HepG2 (cell line): ENCODE measurements around the gene MRGPRE. TPM values are rescaled to one million over a fixed set of nuclear protein-coding genes. Genes with fewer than 3 reads are reported as not detected.

Experiments used
- ATAC-seq: fragments of 200-7000 bp; cut with Tn5 transposase; 3 replicates; pipeline ENCODE4 v1.9.1; 2020; ENCODE audit warnings: mild to moderate bottlenecking, moderate library complexity
- BruUV-seq: library from RNA; stranded (reverse); fragments of 400-500 nt; replicated peaks from 2 replicates; lab custom pipeline; 2021; lab: Mats Ljungman, UMichigan
- CTCF ChIA-PET: fragments of 300-600 bp; formaldehyde crosslinking; extraction: SDS; loops from one replicate; lab custom pipeline; 2021; ENCODE audit warnings: low total read pairs, inconsistent platforms, low intra/inter-chr PET ratio; lab: Yijun Ruan, JAX
- POLR2A ChIA-PET: fragments of 350-600 bp; sonication (Branson Sonifier 250); formaldehyde crosslinking; loops from one replicate; lab custom pipeline; 2020; ENCODE audit warnings: antibody characterized with exemption, inconsistent platforms; lab: Yijun Ruan, JAX
- DNase-seq: peaks from one replicate; pipeline ENCODE4 v3.0.0-alpha.2; 2015; ENCODE audit warnings: low spot score
- FAIRE-seq: peaks from 3 replicates; lab custom pipeline; 2011; peaks lifted over from hg19 to GRCh38; lab: Jason Lieb, UNC
- H2AFZ ChIP-seq: one replicate; pipeline ENCODE4 v1.6.1; 2011; ENCODE audit warnings: low read length, inconsistent platforms
- H3K27ac ChIP-seq: fragments of 300-600 bp; 3 replicates; pipeline ENCODE4 v1.8.0; 2011; ENCODE audit warnings: mixed run types, mild to moderate bottlenecking, mixed read lengths, low read length, inconsistent platforms; ENCODE audit not compliant: insufficient read depth; ENCODE audit errors: extremely low read length
- H3K27me3 ChIP-seq, 2 experiments: fragments of 200-600 bp in 1 of 2; 2 replicates in 1 of 2; 3 replicates in 1 of 2; pipeline versions ENCODE4 v1.6.0 to v1.8.0; 2011; ENCODE audit warnings: low read length in 2 of 2, mild to moderate bottlenecking in 2 of 2, moderate library complexity in 2 of 2, inconsistent platforms in 1 of 2; ENCODE audit not compliant: insufficient read depth in 2 of 2, control insufficient read depth in 1 of 2
- H3K36me3 ChIP-seq, 2 experiments: fragments of 200-600 bp in 1 of 2; replicated peaks in 1 of 2; 2 replicates in 1 of 2; 3 replicates in 1 of 2; pipeline versions ENCODE4 v1.5.1 to v1.8.0; 2011; ENCODE audit warnings: low read length in 2 of 2, inconsistent platforms in 1 of 2; ENCODE audit not compliant: insufficient read depth in 2 of 2, control insufficient read depth in 1 of 2
- H3K4me1 ChIP-seq: 2 replicates; pipeline ENCODE4 v1.5.1; 2012; ENCODE audit warnings: low read length, inconsistent platforms; ENCODE audit not compliant: insufficient read depth
- H3K4me2 ChIP-seq: 2 replicates; pipeline ENCODE4 v1.6.0; 2011; ENCODE audit warnings: low read depth, low read length, inconsistent platforms
- H3K4me3 ChIP-seq, 3 experiments: fragments of 200-600 bp in 1 of 3; sonication (generic), shearing (Covaris generic) in 1 of 3; replicated peaks in 1 of 3; 2 replicates each; pipeline ENCODE4 v1.5.1; 2011 to 2016; ENCODE audit warnings: low read length in 3 of 3, inconsistent platforms in 2 of 3, low read depth in 2 of 3, mild to moderate bottlenecking in 2 of 3, control low read depth in 1 of 3, mixed read lengths in 1 of 3; ENCODE audit not compliant: insufficient read depth in 1 of 3
- H3K79me2 ChIP-seq: one replicate; pipeline ENCODE4 v1.6.1; 2011; ENCODE audit warnings: low read length, inconsistent platforms; ENCODE audit not compliant: insufficient read depth
- H3K9ac ChIP-seq: 2 replicates; pipeline ENCODE4 v1.6.0; 2011; ENCODE audit warnings: mild to moderate bottlenecking, low read depth, low read length, inconsistent platforms; ENCODE audit not compliant: insufficient read depth
- H3K9me3 ChIP-seq: 2 replicates; pipeline ENCODE4 v1.5.1; 2012; ENCODE audit warnings: mild to moderate bottlenecking, low read length
- H4K20me1 ChIP-seq: 2 replicates; pipeline ENCODE4 v1.6.0; 2011; ENCODE audit warnings: inconsistent platforms, mild to moderate bottlenecking, low read length, moderate library complexity; ENCODE audit not compliant: insufficient read depth
- ASH2L ChIP-seq: fragments of 300-600, 200-600 bp; sonication (generic); IDR thresholded peaks from 2 replicates; pipeline ENCODE4 v1.7.0; 2017; ENCODE audit warnings: low read depth, mild to moderate bottlenecking, moderate library complexity, mixed read lengths, low read length; ENCODE audit not compliant: insufficient read length
- DPF2 ChIP-seq: sonication (generic); formaldehyde crosslinking; IDR thresholded peaks from 2 replicates; pipeline ENCODE4 v1.4.0; 2020; ENCODE audit warnings: mild to moderate bottlenecking, low read depth, missing genetic modification reagents, borderline replicate concordance
- HDAC6 ChIP-seq: fragments of 200-600 bp; sonication (generic); IDR thresholded peaks from 2 replicates; pipeline ENCODE4 v1.7.0; 2017; ENCODE audit warnings: mild to moderate bottlenecking, antibody characterized with exemption, low read length, low read depth
- KDM5B ChIP-seq: sonication (generic); formaldehyde crosslinking; IDR thresholded peaks from 2 replicates; pipeline ENCODE4 v1.4.0; 2020; ENCODE audit warnings: missing genetic modification reagents, mild to moderate bottlenecking, borderline replicate concordance
- MATR3 ChIP-seq: sonication (generic); formaldehyde crosslinking; IDR thresholded peaks from 2 replicates; pipeline ENCODE4 v1.4.0; 2020; ENCODE audit warnings: missing genetic modification reagents
- PITX1 ChIP-seq: sonication (generic); formaldehyde crosslinking; IDR thresholded peaks from 2 replicates; pipeline ENCODE4 v1.5.1; 2020; ENCODE audit warnings: mild to moderate bottlenecking, missing genetic modification reagents
- SALL2 ChIP-seq: sonication (generic); formaldehyde crosslinking; IDR thresholded peaks from 2 replicates; pipeline ENCODE4 v1.8.1; 2023; ENCODE audit warnings: mild to moderate bottlenecking, missing genetic modification reagents, inconsistent platforms
- ZNF317 ChIP-seq: sonication (generic); formaldehyde crosslinking; IDR thresholded peaks from 2 replicates; pipeline ENCODE4 v1.5.0; 2020; ENCODE audit warnings: mild to moderate bottlenecking, missing genetic modification reagents
- ZNF878 ChIP-seq: sonication (generic); formaldehyde crosslinking; IDR thresholded peaks from 2 replicates; pipeline ENCODE4 v1.8.1; 2023; ENCODE audit warnings: mild to moderate bottlenecking, missing genetic modification reagents, moderate library complexity
- WGBS: methylation state at CpG from one replicate; pipeline ENCODE4 v1.1.6; 2017; ENCODE audit warnings: low lambda C conversion rate; 5-methylcytosine and 5-hydroxymethylcytosine counted together
- in situ Hi-C: cut with HindIII; loops from 2 replicates; pipeline ENCODE4 v1.10.0; 2017; ENCODE audit warnings: low pct_unique_long_range_greater_than_20kb; ENCODE audit not compliant: extremely low pct_ligation_motif_present
- intact Hi-C: fragments of 100-400 bp; cut with micrococcal nuclease; formaldehyde crosslinking; loops from one replicate; pipeline ENCODE4 v1.10.0; 2022; ENCODE audit not compliant: unreplicated experiment
- polyA plus RNA-seq, 8 experiments: library from polyadenylated mRNA; depleted of rRNA in 3 of 8; stranded (reverse) in 7 of 8; unstranded in 1 of 8; fragments of >200 nt; fragmentation: Illumina TruSeq in 4 of 8; extraction: Trizol in 4 of 8; gene quantifications; 2 replicates each; pipeline versions ENCODE4 v1.2.1 to v1.2.3, GENCODE V29; 2011 to 2016; ENCODE audit warnings: low read depth in 4 of 8, missing spikeins in 1 of 8, mixed read lengths in 1 of 8; ENCODE audit not compliant: insufficient read depth in 1 of 8
- total RNA-seq, 5 experiments: library from RNA; depleted of rRNA; stranded (reverse); fragments of >200 nt; fragmentation: Illumina TruSeq; extraction: Trizol; gene quantifications; 2 replicates each; pipeline ENCODE4 v1.2.3, GENCODE V29; 2016; ENCODE audit warnings: low read depth in 1 of 5
- TF ChIP-seq, protein P1 (sequence below): sonication (generic); formaldehyde crosslinking; IDR thresholded peaks from 2 replicates; pipeline ENCODE4 v1.4.0; 2020; ENCODE audit warnings: missing genetic modification reagents
- TF ChIP-seq, protein P2 (sequence below): sonication (generic); formaldehyde crosslinking; IDR thresholded peaks from 2 replicates; pipeline ENCODE4 v1.4.0; 2020; ENCODE audit warnings: missing genetic modification reagents

The MRGPRE gene
- total and polyA plus RNA-seq, 2 of the 13 experiments (the other 11 are each of a cell fraction or from before 2014, with no cell fraction given), result not detected

DNA sequence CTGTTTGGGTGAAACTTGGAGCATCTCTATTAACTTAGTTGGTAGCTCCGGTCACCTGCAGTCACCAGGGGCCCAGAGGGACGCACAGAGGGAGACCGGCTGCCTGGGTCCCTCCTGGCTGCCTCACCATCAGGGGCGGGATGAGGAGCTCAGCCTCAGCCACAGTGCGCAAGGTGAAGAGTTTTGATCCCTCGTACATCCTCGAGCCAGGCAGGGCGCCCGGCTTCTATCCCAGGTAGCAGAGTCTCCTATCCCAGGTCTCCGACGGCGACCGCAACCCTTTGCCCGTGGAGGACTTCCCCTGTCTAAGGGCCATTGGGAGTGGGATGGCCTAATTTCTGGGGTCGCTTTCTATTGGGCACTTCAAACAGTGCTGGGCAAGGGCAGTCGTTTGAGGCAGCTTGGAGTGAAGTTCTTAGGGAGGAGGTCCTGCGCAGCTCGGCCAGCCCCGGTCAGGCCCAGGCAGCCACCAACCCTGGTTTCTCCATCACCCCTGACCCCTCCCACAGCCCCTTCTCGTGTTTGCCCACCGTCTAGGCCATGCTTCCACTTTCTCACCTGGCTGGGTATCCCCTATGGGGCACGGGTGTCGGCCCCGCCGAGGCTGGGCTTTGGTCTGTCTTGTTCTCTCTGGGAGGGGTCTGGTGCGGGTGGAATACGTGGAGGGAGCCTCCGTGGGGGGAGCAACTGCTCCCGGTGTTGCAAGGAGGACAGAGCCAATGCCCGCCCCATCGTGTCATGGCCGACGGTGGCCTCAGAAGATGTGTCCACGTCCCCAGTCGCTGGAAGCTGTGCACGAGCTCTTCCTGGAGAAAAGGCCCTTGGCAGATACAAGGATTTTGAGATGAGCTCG is 10.0 kb downstream of the MRGPRE start (continued):
- TF ChIP-seq SALL2 (CRISPR knock-in tag) (no peak), DPF2 (CRISPR knock-in tag) (no peak), HDAC6 (no peak), MATR3 (no peak)
- TF ChIP-seq, all 625 proteins: peak for 0

DNA sequence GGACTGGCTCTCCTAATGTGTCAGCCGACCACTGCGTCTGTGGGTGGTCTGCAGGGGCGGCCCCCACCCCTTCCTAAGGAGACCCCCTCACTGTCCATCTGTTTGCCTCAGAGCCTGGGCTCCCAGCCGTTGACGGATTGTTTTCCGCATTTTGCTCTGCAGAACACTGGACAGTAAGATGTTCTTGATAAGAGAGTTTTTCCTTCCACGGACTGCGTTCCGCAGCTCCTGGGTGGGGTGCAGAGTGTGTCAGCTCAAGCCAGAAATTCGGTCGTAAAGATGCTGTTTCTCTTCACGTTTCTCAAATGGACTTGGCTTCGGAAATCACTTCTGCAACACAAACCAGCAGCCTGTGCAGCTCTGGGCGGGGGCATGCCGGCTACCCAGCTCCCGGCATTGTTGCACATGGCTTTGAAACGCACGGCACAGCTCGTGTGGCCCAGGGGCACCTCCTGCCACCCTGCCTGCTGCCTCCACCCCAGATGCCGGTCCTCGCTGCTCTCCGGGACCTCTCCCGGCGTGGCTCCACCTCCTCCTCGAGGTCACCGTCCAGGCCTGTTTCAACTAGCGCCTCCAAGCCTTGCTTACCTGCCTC is 10.7 kb downstream of the MRGPRE start:
- Histone ChIP-seq H3K4me3 (no peak overlapping the region), H3K9me3 (no peaks in the 10 kb centered on the region), H3K27ac (no peak overlapping the region), H3K79me2 (no peaks in the 10 kb centered on the region), H4K20me1 (no peaks in the 10 kb centered on the region), H2AFZ (no peak overlapping the region), H3K27me3 (peaks cover 19 to 77% of the 10 kb centered on the region in 2 experiments), H3K4me1 (no peaks in the 10 kb centered on the region), H3K36me3 (no peaks in the 10 kb centered on the region), H3K4me2 (no peak overlapping the region), H3K9ac (no peak overlapping the region)
- FAIRE-seq, result no peak
- TF ChIP-seq, protein P1, sequence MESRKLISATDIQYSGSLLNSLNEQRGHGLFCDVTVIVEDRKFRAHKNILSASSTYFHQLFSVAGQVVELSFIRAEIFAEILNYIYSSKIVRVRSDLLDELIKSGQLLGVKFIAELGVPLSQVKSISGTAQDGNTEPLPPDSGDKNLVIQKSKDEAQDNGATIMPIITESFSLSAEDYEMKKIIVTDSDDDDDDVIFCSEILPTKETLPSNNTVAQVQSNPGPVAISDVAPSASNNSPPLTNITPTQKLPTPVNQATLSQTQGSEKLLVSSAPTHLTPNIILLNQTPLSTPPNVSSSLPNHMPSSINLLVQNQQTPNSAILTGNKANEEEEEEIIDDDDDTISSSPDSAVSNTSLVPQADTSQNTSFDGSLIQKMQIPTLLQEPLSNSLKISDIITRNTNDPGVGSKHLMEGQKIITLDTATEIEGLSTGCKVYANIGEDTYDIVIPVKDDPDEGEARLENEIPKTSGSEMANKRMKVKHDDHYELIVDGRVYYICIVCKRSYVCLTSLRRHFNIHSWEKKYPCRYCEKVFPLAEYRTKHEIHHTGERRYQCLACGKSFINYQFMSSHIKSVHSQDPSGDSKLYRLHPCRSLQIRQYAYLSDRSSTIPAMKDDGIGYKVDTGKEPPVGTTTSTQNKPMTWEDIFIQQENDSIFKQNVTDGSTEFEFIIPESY (CRISPR knock-in tag), result no peak
- TF ChIP-seq KDM5B (CRISPR knock-in tag) (no peak), ASH2L (no peak), PITX1 (CRISPR knock-in tag) (no peak), ZNF878 (CRISPR knock-in tag) (no peak), ZNF317 (CRISPR knock-in tag) (no peak)
- TF ChIP-seq, protein P2, sequence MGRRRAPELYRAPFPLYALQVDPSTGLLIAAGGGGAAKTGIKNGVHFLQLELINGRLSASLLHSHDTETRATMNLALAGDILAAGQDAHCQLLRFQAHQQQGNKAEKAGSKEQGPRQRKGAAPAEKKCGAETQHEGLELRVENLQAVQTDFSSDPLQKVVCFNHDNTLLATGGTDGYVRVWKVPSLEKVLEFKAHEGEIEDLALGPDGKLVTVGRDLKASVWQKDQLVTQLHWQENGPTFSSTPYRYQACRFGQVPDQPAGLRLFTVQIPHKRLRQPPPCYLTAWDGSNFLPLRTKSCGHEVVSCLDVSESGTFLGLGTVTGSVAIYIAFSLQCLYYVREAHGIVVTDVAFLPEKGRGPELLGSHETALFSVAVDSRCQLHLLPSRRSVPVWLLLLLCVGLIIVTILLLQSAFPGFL (CRISPR knock-in tag), result no peak
- BruUV-seq, result no TSS peak
- ChIA-PET POLR2A (no interaction called here), CTCF (no interaction called here)
- in situ Hi-C loops (no loop called here), intact Hi-C loops (no loop called here)
- 39% methylated on average over 9 of the region's 27 CpGs for WGBS
- no peak for ATAC-seq
- DNase-seq, result no peak
